OCI-LY1 (cell line): ENCODE data around the gene FHIT.

ENCODE experiments used
- H2AFZ ChIP-seq: fragments of 200-600 bp; sonication (generic), shearing (Covaris generic); 2 replicates; pipeline ENCODE4 v1.6.0; 2014; ENCODE audit warnings: antibody characterized with exemption, mild to moderate bottlenecking, low read length
- H3F3A ChIP-seq: fragments of 200-600 bp; sonication (generic), shearing (Covaris generic); 2 replicates; pipeline ENCODE4 v1.6.0; 2014; ENCODE audit warnings: mild to moderate bottlenecking, antibody characterized with exemption, low read length, moderate library complexity; ENCODE audit not compliant: insufficient read depth
- H3K27ac ChIP-seq: fragments of 200-600 bp; sonication (generic); 2 replicates; pipeline ENCODE4 v1.5.1; 2014; ENCODE audit warnings: low read length, mixed run types, mild to moderate bottlenecking, low read depth; ENCODE audit not compliant: poor library complexity, severe bottlenecking
- H3K27me3 ChIP-seq: fragments of 200-600 bp; sonication (generic); 2 replicates; pipeline ENCODE4 v1.6.0; 2014; ENCODE audit warnings: antibody characterized with exemption, mild to moderate bottlenecking, low read length, moderate library complexity; ENCODE audit not compliant: insufficient read depth
- H3K36me3 ChIP-seq: fragments of 200-600 bp; sonication (generic); 2 replicates; pipeline ENCODE4 v1.6.1; 2014; ENCODE audit warnings: mild to moderate bottlenecking, antibody characterized with exemption, low read length, moderate library complexity, mixed read lengths; ENCODE audit not compliant: insufficient read depth
- H3K4me1 ChIP-seq: fragments of 200-600 bp; sonication (generic); 2 replicates; pipeline ENCODE4 v1.5.1; 2014; ENCODE audit warnings: mild to moderate bottlenecking, low read length, moderate library complexity; ENCODE audit not compliant: insufficient read depth, severe bottlenecking
- H3K4me2 ChIP-seq: fragments of 200-600 bp; sonication (generic), shearing (Covaris generic); 2 replicates; pipeline ENCODE4 v1.6.1; 2014; ENCODE audit warnings: low read length
- H3K4me3 ChIP-seq: fragments of 200-600 bp; sonication (generic); 2 replicates; pipeline ENCODE4 v1.5.1; 2014; ENCODE audit warnings: low read length, low read depth, mild to moderate bottlenecking, mixed read lengths; ENCODE audit not compliant: poor library complexity, severe bottlenecking
- H3K79me2 ChIP-seq: fragments of 200-600 bp; shearing (Covaris generic); 2 replicates; pipeline ENCODE4 v1.6.1; 2016; ENCODE audit warnings: mixed run types, low read length, mixed read lengths; ENCODE audit not compliant: insufficient read depth
- H3K9ac ChIP-seq: fragments of 200-600 bp; sonication (generic), shearing (Covaris generic); 2 replicates; pipeline ENCODE4 v1.6.1; 2014; ENCODE audit warnings: mild to moderate bottlenecking, low read length, mixed read lengths
- H3K9me2 ChIP-seq: fragments of 200-600 bp; sonication (generic), shearing (Covaris generic); 2 replicates; pipeline ENCODE4 v1.6.1; 2014; ENCODE audit warnings: low read depth, mild to moderate bottlenecking, low read length, mixed read lengths
- H3K9me3 ChIP-seq: fragments of 200-600 bp; shearing (Covaris generic); 2 replicates; pipeline ENCODE4 v1.6.1; 2014; ENCODE audit warnings: low read length, mixed read lengths
- H4K20me1 ChIP-seq: fragments of 200-600 bp; sonication (generic), shearing (Covaris generic); 2 replicates; pipeline ENCODE4 v1.6.0; 2016; ENCODE audit warnings: mild to moderate bottlenecking, low read length; ENCODE audit not compliant: insufficient read depth
- EZH2 ChIP-seq: fragments of 200-600 bp; sonication (generic), shearing (Covaris generic); IDR thresholded peaks from 2 replicates; pipeline ENCODE4 v1.8.0; 2017; ENCODE audit warnings: borderline replicate concordance, mixed run types, mild to moderate bottlenecking, antibody characterized with exemption, low read length, moderate library complexity, mixed read lengths
- TF ChIP-seq, protein P1 (sequence below): fragments of 200-600 bp; sonication (generic), shearing (Covaris generic); IDR thresholded peaks from 2 replicates; pipeline ENCODE4 v1.5.1; 2017; ENCODE audit warnings: mild to moderate bottlenecking, antibody characterized with exemption, low read length, moderate library complexity, mixed read lengths

FHIT gene

DNA sequence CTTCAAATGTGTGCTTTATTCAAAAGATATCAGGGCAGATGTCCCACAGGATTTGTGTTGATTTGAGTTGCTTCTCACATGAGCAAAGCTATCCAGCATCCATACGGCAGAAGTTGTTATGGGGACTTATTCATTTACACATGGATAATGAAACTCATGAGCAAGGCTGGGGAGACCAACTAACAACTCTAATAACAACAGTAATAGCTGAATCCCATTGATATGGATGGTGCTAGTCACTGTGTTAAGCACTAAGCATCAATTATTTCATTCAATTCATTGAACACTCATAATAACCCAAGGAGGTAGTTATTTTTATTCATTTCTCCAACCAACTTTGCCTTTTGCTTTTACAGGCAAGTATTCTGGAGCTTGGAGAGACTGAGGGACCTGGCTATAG, 1107.2 kb downstream of the FHIT start:
- no peaks in the 10 kb centered on the region for H4K20me1 ChIP-seq
- no peaks in the 10 kb centered on the region for H3K9me2 ChIP-seq
- no peak overlapping the region for H2AFZ ChIP-seq
- H3K4me2 ChIP-seq: no peak overlapping the region
- no peak overlapping the region for H3K4me3 ChIP-seq
- H3K27ac ChIP-seq: no peak overlapping the region
- TF ChIP-seq, protein P1, sequence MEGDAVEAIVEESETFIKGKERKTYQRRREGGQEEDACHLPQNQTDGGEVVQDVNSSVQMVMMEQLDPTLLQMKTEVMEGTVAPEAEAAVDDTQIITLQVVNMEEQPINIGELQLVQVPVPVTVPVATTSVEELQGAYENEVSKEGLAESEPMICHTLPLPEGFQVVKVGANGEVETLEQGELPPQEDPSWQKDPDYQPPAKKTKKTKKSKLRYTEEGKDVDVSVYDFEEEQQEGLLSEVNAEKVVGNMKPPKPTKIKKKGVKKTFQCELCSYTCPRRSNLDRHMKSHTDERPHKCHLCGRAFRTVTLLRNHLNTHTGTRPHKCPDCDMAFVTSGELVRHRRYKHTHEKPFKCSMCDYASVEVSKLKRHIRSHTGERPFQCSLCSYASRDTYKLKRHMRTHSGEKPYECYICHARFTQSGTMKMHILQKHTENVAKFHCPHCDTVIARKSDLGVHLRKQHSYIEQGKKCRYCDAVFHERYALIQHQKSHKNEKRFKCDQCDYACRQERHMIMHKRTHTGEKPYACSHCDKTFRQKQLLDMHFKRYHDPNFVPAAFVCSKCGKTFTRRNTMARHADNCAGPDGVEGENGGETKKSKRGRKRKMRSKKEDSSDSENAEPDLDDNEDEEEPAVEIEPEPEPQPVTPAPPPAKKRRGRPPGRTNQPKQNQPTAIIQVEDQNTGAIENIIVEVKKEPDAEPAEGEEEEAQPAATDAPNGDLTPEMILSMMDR: no peak
- TF ChIP-seq EZH2: no peak
- no peaks in the 10 kb centered on the region for H3K27me3 ChIP-seq
- H3K79me2 ChIP-seq: no peaks in the 10 kb centered on the region
- H3K9me3 ChIP-seq: no peaks in the 10 kb centered on the region
- no peaks in the 10 kb centered on the region for H3K36me3 ChIP-seq
- H3K9ac ChIP-seq: no peak overlapping the region
- H3F3A ChIP-seq: no peaks in the 10 kb centered on the region
- no peaks in the 10 kb centered on the region for H3K4me1 ChIP-seq

DNA sequence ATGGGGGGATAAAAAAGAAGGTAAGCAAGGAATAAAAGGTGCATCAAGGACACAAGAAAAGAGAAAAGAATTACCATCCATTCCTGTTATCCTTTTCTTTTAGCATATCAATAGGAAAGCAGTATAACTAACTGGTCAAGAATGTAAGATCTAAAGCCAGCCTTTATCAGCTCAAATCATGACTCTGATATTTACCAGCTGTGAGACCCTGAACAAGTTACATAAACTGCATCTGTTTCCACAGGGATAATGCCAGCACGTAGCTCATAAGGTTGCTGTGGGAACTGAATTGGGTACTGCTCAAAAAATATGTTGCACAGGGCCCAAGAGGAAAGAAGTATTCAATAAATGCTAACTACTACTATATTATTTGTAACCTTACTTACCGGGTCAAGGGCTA, 1109.2 kb downstream of the FHIT start:
- Histone ChIP-seq H3F3A (no peaks in the 10 kb centered on the region), H2AFZ (no peak overlapping the region), H3K4me1 (no peaks in the 10 kb centered on the region), H3K9me2 (no peaks in the 10 kb centered on the region), H3K4me2 (no peak overlapping the region), H3K36me3 (no peaks in the 10 kb centered on the region), H3K79me2 (no peaks in the 10 kb centered on the region), H3K4me3 (no peak overlapping the region), H3K9ac (no peak overlapping the region), H3K9me3 (no peaks in the 10 kb centered on the region), H3K27me3 (no peaks in the 10 kb centered on the region), H4K20me1 (no peaks in the 10 kb centered on the region), H3K27ac (no peak overlapping the region)
- TF ChIP-seq, protein P1: no peak
- TF ChIP-seq EZH2: no peak

DNA sequence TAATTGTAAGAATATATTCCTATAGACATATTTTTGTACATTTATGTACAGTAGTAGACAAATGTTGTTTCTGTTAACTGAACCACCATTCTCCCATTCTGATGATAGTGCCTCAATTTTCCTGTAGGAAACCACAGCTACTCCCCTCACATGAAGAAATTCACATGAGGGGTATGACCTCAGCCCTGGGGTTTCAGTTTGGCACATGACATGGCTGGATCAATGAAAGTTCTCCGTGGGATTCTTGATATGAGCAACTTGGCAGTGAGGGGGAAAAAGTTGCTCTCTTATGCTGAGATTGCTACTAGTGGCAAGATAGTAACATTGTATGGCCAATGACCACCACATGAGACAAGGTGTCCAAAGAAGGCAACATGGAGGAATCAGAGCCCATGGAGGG, 1111.1 kb downstream of the FHIT start:
- Histone ChIP-seq H2AFZ (no peak overlapping the region), H3F3A (no peaks in the 10 kb centered on the region), H3K79me2 (no peaks in the 10 kb centered on the region), H3K4me3 (no peak overlapping the region), H3K9ac (no peak overlapping the region), H3K4me2 (no peak overlapping the region), H3K27ac (no peak overlapping the region), H3K9me2 (no peaks in the 10 kb centered on the region), H3K36me3 (no peaks in the 10 kb centered on the region), H3K9me3 (no peaks in the 10 kb centered on the region), H3K4me1 (no peaks in the 10 kb centered on the region), H3K27me3 (no peaks in the 10 kb centered on the region), H4K20me1 (no peaks in the 10 kb centered on the region)
- TF ChIP-seq, protein P1: no peak
- TF ChIP-seq EZH2: no peak
